Islet of Langerhans (tissue), 1 donor: ENCODE results near the gene UBL3.

Source experiments
- FAIRE-seq: peaks from one replicate; lab custom pipeline; 2011; peaks lifted over from hg19 to GRCh38; lab: Jason Lieb, UNC

UBL3 gene

GRCh38 chr13:29850213-29850898, at the start of gene UBL3:
UBL3 (minus strand) TSS chr13:29850617; CDS start chr13:29849538, 1,079 bp downstream.
- peak; percentile 53 for FAIRE-seq

GRCh38 chr13:29897102-29897501, 46.7 kb upstream of the UBL3 start:
- FAIRE-seq, result no peak

GRCh38 chr13:29893438-29893837, 43.0 kb upstream of the UBL3 start:
- FAIRE-seq, result peak; percentile 70

- FAIRE-seq, result no peak
Measured at GRCh38 chr13:29892151-29892550, 41.7 kb upstream of the UBL3 start.

- no peak for FAIRE-seq
Measured at GRCh38 chr13:29889111-29889510, 38.7 kb upstream of the UBL3 start.

- FAIRE-seq, result no peak
Measured at GRCh38 chr13:29888306-29888705, 37.9 kb upstream of the UBL3 start.

- no peak for FAIRE-seq
Measured at GRCh38 chr13:29887686-29888085, 37.3 kb upstream of the UBL3 start.

- no peak for FAIRE-seq
Measured at GRCh38 chr13:29887030-29887557, 36.7 kb upstream of the UBL3 start.

GRCh38 chr13:29886446-29886845, 36.0 kb upstream of the UBL3 start:
- no peak for FAIRE-seq

GRCh38 chr13:29885989-29886388, 35.6 kb upstream of the UBL3 start:
- FAIRE-seq, result no peak

- no peak for FAIRE-seq
Measured at GRCh38 chr13:29884671-29885430, 34.4 kb upstream of the UBL3 start.

GRCh38 chr13:29883941-29884518, 33.6 kb upstream of the UBL3 start:
- FAIRE-seq, result no peak

- no peak for FAIRE-seq
Measured at GRCh38 chr13:29882076-29882475, 31.7 kb upstream of the UBL3 start.

GRCh38 chr13:29878101-29878500, 27.7 kb upstream of the UBL3 start:
- no peak for FAIRE-seq

- peak; percentile 9 for FAIRE-seq
Measured at GRCh38 chr13:29877456-29878078, 27.1 kb upstream of the UBL3 start.

GRCh38 chr13:29875646-29876045, 25.2 kb upstream of the UBL3 start:
- no peak for FAIRE-seq

GRCh38 chr13:29868581-29868980, 18.2 kb upstream of the UBL3 start:
- FAIRE-seq, result no peak

- no peak for FAIRE-seq
Measured at GRCh38 chr13:29865934-29866333, 15.5 kb upstream of the UBL3 start.

GRCh38 chr13:29861694-29862110, 11.3 kb upstream of the UBL3 start:
- no peak for FAIRE-seq

- FAIRE-seq, result no peak
Measured at GRCh38 chr13:29859971-29860370, 9.6 kb upstream of the UBL3 start.

GRCh38 chr13:29858667-29859066, 8.2 kb upstream of the UBL3 start:
- no peak for FAIRE-seq

GRCh38 chr13:29858231-29858630, 7.8 kb upstream of the UBL3 start:
- FAIRE-seq, result no peak

GRCh38 chr13:29857085-29857484, 6.7 kb upstream of the UBL3 start:
- no peak for FAIRE-seq
